Measurements from ENCODE around the gene CSK.

GRCh38 chr15:74776821-74777768 lies 4.8 kb upstream of the CSK start:
- no peak for TF ChIP-seq CTCF (IDR thresholded peaks at IDR 0.05; ENCODE audit: low read depth, low read length, missing input control)
- TF ChIP-seq SP1 (IDR thresholded peaks at IDR 0.05): no peak
